Measurements from ENCODE around the gene RIPOR3. TPM values are rescaled to one million over a fixed set of nuclear protein-coding genes. Genes with fewer than 3 reads are reported as not detected.
A peak's percentile ranks its signal among the peaks of the same experiment; 100 is the strongest.

RIPOR3 gene
- total and polyA plus RNA-seq, 2 donors from 2014 or later = 10.5 to 14.6 TPM

GRCh38 chr20:50731055-50731929 is 40.0 kb upstream of the RIPOR3 start, which contains the start of gene PARD6B:
TSS of gene PARD6B (plus strand) at chr20:50731580. CDS start at chr20:50731787, 207 bp downstream.
- no peak for FAIRE-seq
- peak within 1 kb of the TSS; percentile 97 to 98 for H3K27ac ChIP-seq (ENCODE audit: low read depth in 2 of 2, low read length in 2 of 2)

DNA sequence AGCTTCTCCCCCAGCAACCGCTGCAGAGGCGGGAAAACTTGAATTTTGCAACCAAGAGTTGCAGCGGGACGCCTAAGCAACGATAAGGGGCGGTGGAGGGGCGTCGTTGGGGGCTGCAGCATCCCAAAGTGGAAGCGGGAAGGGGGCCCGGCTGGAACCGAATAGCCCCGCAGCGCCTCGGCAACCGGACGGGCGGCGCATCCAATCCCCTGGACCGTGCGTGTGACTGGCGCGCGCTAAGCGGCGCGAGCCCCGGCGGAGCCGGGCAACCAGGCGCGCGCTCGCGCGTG is 39.4 kb upstream of the RIPOR3 start:
- DNase-seq (no peak), FAIRE-seq (no peak)
- Histone ChIP-seq H3K27me3 (ENCODE audit: control insufficient read depth, insufficient read depth, low read length) (no peaks in the 10 kb centered on the region), H3K9me3 (ENCODE audit: control insufficient read depth in 2 of 3, insufficient read depth in 1 of 3, low read length in 3 of 3) (no peaks in the 10 kb centered on the region), H3K36me3 (ENCODE audit: control insufficient read depth in 2 of 3, insufficient read depth in 3 of 3, low read length in 3 of 3) (peaks cover 0 to 8% (median 0%) of the 10 kb centered on the region in 3 donors), H3K4me3 (ENCODE audit: low read length in 3 of 3) (peak overlapping the region; percentile 42 to 95 (median 43)), H3K27ac (ENCODE audit: low read depth in 2 of 2, low read length in 2 of 2) (peak overlapping the region; percentile 93 to 97), H3K9ac (ENCODE audit: low read length in 3 of 3) (peak overlapping the region in 2 of 3 donors; percentile 11 to 43), H3K4me1 (ENCODE audit: control insufficient read depth in 2 of 3, insufficient read depth in 2 of 3, low read depth in 1 of 3, low read length in 3 of 3) (peaks cover 17 to 45% (median 27%) of the 10 kb centered on the region in 3 donors)
- TF ChIP-seq, protein P1, sequence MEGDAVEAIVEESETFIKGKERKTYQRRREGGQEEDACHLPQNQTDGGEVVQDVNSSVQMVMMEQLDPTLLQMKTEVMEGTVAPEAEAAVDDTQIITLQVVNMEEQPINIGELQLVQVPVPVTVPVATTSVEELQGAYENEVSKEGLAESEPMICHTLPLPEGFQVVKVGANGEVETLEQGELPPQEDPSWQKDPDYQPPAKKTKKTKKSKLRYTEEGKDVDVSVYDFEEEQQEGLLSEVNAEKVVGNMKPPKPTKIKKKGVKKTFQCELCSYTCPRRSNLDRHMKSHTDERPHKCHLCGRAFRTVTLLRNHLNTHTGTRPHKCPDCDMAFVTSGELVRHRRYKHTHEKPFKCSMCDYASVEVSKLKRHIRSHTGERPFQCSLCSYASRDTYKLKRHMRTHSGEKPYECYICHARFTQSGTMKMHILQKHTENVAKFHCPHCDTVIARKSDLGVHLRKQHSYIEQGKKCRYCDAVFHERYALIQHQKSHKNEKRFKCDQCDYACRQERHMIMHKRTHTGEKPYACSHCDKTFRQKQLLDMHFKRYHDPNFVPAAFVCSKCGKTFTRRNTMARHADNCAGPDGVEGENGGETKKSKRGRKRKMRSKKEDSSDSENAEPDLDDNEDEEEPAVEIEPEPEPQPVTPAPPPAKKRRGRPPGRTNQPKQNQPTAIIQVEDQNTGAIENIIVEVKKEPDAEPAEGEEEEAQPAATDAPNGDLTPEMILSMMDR (IDR thresholded peaks at IDR 0.05; ENCODE audit: borderline replicate concordance, extremely low read depth, insufficient read depth) = no peak
- intact Hi-C loops (cut with DNase I) = no loop called here

More at GRCh38 chr20:50731055-50731929, 40.0 kb upstream of the RIPOR3 start, which contains the start of gene PARD6B:
- peaks cover 17 to 45% (median 26%) of the 10 kb centered on the region in 3 donors for H3K4me1 ChIP-seq (ENCODE audit: control insufficient read depth in 2 of 3, insufficient read depth in 2 of 3, low read depth in 1 of 3, low read length in 3 of 3)
- H3K27me3 ChIP-seq (ENCODE audit: control insufficient read depth, insufficient read depth, low read length) = no peaks in the 10 kb centered on the region
- DNase-seq = peak; percentile 99 to 100 (median 99)
- peak within 1 kb of the TSS; percentile 57 to 98 (median 83) for H3K9ac ChIP-seq (ENCODE audit: low read length in 3 of 3)
- peaks cover 0 to 8% (median 0%) of the 10 kb centered on the region in 3 donors for H3K36me3 ChIP-seq (ENCODE audit: control insufficient read depth in 2 of 3, insufficient read depth in 3 of 3, low read length in 3 of 3)
- no peaks in the 10 kb centered on the region for H3K9me3 ChIP-seq (ENCODE audit: control insufficient read depth in 2 of 3, insufficient read depth in 1 of 3, low read length in 3 of 3)
- H3K4me3 ChIP-seq (ENCODE audit: low read length in 3 of 3) = peak within 1 kb of the TSS; percentile 87 to 95 (median 90)
- TF ChIP-seq, protein P1 (IDR thresholded peaks at IDR 0.05; ENCODE audit: borderline replicate concordance, extremely low read depth, insufficient read depth) = no peak
- intact Hi-C loops (cut with DNase I) = no loop called here

DNA sequence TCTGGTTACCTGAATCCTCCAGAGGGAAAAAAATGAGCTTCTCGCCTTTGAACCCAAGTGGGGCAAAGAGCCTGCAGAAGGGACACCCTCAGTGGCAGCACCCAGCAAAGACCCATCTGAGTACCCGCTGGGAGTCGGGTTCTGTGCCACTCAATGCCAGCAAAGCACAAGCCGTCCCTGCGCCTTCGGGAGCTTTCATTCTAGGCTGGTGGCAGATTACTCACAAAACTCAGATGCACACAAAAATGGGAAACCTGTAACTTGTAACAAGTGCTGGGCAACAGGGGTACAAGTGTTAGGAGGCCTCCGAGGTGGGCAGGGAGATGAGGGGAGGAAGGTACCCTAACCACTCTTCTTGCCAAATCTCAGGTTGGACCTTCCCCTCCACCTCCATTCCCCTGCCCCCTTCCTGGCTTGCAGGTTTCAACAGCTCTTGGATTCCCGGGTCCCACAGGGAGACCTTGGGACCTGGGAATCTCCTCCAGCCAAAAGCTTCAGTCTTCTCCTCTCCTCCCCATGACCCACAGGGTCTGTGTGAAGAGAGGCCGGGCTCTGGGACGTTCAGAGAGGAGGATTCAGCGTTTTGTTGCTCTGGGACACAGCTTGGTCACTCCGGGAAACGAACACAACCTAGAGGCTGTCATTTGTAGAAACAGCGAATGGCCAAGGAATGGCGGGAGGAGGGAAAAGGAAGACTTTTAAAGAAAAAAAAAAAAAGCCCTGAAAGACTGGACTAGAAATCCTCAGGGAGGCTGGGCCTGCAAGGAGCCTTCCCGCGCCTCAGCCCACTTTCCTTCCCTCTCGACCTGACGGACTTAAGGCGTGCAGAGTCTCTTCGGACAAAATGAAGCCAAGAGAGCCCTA is 38.8 kb upstream of the RIPOR3 start:
- intact Hi-C loops (cut with DNase I) = no loop called here
- peak overlapping the region in 2 of 3 donors; percentile 43 to 50 for H3K9ac ChIP-seq (ENCODE audit: low read length in 3 of 3)
- FAIRE-seq (no peak), DNase-seq (peak in 4 of 5 donors; percentile 62 to 80 (median 73))
- TF ChIP-seq, protein P1 (IDR thresholded peaks at IDR 0.05; ENCODE audit: borderline replicate concordance, extremely low read depth, insufficient read depth) = no peak
- no peaks in the 10 kb centered on the region for H3K9me3 ChIP-seq (ENCODE audit: control insufficient read depth in 2 of 3, insufficient read depth in 1 of 3, low read length in 3 of 3)
- peak overlapping the region; percentile 93 to 97 for H3K27ac ChIP-seq (ENCODE audit: low read depth in 2 of 2, low read length in 2 of 2)
- H3K4me1 ChIP-seq (ENCODE audit: control insufficient read depth in 2 of 3, insufficient read depth in 2 of 3, low read depth in 1 of 3, low read length in 3 of 3) = peaks cover 17 to 43% (median 30%) of the 10 kb centered on the region in 3 donors
- no peaks in the 10 kb centered on the region for H3K27me3 ChIP-seq (ENCODE audit: control insufficient read depth, insufficient read depth, low read length)
- peak overlapping the region; percentile 42 to 95 (median 43) for H3K4me3 ChIP-seq (ENCODE audit: low read length in 3 of 3)
- peaks cover 0 to 2% (median 0%) of the 10 kb centered on the region in 3 donors for H3K36me3 ChIP-seq (ENCODE audit: control insufficient read depth in 2 of 3, insufficient read depth in 3 of 3, low read length in 3 of 3)

Data from kidney (tissue), 14 donors.